GM18508 (cell line): ENCODE data around the gene KCNJ6.
"Not testable (repeated sequence)": the region's sequence is repeated elsewhere in the genome, so short reads cannot be mapped to it uniquely, and the experiment has no call there.

ENCODE experiments used
- ATAC-seq: cut with Tn5 transposase; IDR thresholded peaks from one replicate; pipeline ENCODE4 v1.9.1; 2021; ENCODE audit warnings: moderate number of reproducible peaks; ENCODE audit not compliant: insufficient read depth, unreplicated experiment

KCNJ6 gene

DNA sequence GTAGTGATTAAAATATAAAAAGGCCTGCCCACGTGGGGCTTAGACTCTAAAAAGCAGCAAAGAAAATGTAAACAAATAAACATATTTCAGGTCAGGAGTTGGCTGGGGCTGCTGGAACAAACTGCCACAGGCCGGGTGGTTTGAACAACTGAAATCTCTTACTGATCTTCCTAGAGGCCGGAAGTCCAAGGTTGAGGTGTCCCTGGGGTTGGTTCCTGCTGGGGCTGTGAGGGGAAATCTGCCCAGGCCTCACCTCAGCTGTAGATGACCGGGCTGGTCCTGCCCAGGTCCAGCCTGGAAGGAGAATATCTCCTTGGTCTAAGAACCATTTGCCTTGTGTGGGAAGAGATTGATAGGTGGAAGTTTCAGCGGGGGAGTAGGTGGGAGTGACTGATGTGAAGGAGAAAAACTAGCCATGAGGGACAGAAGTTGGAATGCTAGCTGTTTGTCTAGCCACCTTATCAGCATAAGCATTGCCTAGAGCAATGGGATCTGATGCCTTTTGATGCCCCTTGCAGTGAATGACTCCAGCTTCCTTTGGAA is 328.6 kb downstream of the KCNJ6 start:
- ATAC-seq, result no peak

DNA sequence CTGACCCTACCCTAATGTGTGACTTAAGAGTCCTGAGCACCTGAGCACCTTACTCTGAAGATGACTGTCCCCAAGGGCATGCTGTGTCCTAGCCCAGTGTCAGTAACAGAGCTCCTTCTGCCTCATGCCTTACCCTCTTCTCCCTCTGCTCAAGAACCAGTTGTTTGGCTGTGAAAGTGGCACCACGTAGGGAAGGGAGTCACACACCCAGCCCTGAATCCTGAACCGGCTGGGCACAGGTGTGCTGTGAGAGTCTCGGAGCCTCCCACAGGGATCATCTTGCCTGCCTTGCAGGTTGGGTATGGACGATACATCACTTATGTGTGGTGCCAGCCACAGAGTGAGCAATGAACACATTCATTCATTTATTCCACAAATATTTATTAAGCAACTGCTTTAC is 329.1 kb downstream of the KCNJ6 start:
- no peak for ATAC-seq

DNA sequence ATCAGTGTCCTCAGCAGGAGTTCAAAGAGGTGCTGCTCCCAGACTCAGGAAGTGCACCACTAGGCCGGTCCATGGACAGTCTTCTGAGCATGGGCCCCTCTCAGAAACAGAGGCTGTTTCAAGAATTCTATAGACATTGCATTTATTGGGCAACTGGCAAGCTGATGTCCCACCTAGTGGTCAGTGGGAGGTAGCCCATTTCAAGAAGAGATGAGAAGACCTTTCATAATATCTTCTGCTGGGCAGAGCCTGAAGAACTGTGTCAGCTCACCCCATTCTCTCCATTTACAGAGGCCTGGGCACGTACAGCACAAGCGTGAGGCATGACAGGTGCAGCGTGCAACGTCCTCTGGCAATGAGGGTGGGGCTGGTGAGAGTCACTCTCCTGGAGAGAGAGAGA is 333.7 kb downstream of the KCNJ6 start:
- no peak for ATAC-seq

DNA sequence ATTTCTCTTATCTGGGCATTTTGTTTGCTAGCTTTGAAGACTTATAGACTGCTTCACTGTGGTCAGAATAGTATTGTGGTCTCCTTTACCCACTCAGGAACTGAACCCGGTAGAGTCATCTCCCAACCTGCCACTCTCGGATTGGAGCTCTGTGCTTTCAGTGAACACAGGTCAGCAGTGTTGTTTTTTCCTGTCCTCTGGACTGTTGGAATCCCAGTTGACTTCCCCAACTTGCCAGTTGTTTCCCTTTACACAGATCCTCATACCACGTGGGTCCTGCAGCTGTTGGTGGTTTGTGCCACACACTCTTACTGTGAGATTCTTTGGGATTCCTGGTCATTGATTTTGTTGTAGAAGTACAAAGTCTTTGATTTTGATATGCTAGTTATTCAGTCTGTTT is 335.6 kb downstream of the KCNJ6 start:
- ATAC-seq, result no peak

DNA sequence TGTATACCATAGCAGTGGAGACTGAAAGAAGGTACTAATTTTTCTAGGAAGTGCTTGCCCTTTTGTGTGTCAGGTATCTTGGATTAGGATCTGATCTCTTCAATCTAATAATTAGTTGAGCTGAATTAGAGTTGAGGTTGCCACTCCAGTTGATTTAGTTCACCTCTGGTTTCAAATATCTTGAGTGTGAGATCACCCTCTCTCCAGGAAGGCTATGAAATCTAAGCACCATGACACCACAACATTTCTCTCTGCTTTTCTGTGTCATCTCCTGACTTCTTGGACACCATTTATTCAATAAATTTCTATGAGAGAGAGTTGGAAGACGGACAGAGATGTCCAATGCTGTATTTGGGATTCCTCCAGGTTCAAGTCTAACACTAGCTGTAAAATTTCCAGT is 336.9 kb downstream of the KCNJ6 start:
- ATAC-seq, result no peak

DNA sequence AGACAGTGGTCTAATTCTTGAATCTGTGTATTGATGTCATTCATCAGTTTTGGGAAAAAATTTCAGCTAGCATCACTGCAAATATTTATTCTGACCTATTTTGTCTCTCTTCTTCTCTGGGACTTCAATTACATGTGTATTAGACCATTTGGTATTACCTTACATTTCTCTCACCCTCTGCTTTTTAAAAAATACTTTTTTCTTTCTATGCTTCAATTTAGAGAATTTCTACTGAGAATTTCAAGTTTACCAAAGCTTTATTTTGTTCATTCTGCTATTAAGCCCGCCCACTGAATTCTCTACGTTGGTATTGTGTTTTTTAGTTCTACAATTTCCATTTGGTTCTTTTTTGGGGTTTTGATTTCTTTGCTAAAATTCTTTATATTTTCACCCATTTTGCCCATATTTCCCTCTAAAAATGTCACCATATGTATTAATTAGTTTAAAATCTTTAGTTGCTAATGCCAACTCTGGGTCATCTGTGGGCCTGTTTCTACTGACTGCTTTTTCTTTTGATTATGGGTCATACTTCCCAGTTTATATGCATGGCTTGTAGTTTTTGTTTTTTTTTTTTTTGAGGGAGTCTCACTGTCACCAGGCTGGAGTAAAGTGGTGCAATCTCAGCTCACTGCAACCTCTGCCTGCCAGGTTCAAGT is 337.7 kb downstream of the KCNJ6 start:
- no peak for ATAC-seq

DNA sequence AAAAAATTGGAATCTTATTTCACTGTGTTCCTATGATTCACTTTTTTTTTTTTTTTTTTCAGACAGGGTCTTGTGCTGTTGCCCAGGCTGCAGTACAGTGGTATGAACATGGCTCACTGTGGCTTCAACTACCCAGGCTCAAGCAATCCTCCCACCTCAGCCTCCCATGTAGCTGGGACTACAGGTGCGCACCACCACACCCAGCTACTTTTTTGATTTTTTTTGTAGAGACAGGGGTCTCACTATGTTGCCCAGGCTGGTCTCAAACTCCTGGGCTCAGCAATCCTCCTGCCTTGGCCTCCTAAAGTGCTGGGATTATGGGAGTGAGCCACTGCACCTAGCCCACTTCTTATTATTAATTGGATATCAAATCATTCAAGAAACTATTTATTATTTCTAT is 339.3 kb downstream of the KCNJ6 start:
- ATAC-seq, result not testable (repeated sequence)

DNA sequence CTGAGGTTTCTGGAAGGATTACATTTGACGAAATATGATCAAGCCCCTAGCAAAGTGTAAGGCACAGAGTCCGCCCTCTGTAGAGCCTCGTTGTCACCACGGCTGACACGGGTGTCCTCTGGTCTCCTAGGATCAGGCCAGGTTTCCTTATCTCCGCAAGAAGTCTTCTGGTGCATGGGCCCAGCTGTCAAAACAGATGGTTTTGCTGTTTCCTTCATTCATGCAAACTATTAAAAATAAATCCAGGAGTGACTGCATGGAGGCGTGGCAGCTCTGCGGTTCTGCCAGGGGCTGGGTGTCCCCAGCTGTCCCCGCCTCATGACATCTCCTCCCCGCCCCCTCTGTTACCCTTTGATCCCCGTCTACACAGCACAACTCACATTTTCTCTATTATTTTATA is 340.7 kb downstream of the KCNJ6 start:
- ATAC-seq, result no peak

DNA sequence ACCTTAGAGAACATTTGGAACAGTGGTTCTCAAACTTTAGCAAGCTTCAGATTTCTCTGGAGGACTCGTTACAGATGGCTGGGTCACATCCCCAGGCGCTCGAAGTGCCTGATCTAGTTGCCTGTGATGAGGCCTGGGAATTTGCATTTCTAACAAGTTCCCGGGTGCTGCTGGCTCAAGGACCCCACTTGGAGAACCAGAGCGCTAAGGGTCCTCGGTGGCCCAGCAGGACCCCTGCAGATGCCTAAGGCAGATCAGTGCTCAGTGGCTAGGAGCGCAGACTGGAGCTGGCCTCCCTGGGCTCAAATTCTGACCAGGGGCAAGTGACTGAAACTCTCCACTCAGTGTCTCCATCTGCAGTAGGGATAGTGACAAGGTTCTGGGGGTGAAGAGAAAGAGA is 341.5 kb downstream of the KCNJ6 start:
- ATAC-seq, result no peak

DNA sequence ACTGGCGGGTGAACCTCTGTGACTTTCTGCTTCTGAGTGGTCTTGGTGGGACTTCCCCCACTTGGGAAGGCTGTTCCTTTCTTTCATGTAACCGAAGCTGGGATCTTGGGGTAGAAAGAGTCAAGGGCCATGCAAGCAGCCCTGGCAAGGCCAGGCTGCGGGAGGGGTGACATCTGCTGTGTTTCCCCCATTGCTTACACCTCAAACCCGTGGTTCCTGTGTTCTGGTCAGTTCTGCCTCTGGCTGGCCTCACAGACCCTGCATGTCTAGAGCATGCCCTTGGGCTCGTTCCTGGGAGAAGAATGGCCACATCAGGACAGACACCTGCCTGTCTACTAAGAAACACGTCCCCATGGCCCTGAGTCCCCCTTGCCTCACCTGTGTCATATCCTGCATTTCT is 341.9 kb downstream of the KCNJ6 start:
- no peak for ATAC-seq

DNA sequence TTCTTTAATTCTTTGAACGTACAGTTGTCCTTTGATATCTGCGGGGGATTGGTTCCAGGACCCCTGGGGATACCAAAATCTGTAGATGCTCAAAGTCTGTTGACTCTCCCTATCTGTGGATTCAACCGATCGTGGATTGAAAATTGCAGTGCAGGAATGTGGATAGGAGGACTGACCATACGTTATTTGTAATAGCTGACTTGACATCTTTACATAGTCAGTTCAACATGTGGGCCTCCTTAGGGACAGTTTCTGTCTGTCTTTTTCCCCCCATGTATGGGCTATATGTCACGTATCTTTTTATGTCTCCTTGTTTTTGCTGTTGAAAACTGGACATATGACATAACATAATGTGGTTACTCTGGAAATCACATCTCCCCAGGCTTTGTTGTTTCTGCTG is 344.8 kb downstream of the KCNJ6 start:
- ATAC-seq, result no peak

DNA sequence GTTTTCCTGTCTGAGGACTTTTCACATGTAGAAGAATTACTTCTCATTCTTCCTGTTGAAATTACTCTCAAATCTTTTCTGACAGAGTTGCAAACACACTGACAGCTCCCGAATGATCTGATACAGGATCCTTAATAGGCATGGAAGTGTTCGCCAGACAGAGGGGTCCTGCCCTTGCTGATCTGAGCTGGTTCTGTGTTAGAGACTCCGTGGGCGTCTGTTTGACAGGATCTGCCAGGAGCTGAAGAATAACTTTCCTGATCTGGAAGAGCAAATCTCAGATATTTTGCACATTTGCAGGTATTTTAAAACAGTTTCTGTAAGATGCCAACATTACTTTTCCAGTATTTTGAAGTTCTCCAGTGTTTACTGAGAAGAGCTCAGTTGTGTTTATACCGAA is 347.3 kb downstream of the KCNJ6 start:
- no peak for ATAC-seq

DNA sequence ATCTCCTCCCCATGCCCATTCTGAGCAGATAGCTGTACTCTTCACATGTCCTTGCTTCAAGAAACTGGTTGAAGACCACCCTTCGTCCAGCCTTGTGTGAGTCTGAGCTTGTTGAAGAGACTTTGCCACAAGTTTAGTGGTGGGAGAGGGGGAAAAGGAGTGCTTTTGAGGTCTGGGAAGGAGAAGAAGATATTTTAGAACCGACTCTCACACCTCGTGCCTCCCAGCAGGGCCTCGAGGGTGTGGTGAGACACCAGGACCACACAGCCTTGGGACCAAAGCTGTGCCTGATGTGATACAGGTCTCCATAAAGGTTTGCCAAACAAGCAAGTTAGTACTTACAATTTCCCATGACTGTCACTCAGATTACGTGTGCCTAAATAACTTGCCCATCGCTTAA is 347.8 kb downstream of the KCNJ6 start:
- no peak for ATAC-seq

DNA sequence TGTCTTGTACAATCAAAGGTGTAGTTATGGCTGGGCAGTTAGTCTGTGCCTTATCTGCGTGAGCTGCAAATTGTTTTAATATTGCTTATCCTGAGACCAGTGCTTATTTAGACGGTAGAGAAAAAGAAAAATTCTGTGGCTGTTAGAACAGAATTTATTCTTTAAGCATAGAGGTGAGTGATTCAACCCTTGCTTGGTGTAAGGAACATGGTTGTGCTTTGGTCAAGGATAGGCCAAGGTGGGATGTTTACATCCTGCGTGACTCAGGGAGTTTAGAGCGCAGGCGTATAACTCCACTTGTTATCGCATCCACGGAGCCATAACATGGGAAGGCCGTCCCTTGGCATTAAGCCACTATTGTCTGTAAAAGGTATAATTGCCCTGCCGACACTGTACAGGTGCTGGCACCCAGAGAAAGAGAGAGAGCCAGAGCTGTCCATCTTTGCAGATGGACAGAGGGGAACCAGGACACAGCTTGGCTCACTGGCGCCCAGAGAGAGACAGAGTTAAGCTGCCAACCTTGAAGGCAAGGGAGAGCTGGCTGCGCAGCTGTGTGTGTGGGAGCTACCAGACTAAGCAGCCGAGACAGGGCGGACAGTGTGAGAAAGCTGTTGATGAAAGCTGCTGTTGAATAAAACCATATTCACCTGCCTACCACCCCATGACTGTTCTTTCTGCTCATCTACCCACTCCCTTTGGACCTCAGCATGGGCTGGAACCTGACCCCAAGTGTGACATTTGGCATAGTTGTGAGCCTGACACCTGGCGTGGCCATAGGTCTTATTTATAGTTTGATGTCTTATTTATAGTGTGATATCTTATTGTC is 349.3 kb downstream of the KCNJ6 start:
- ATAC-seq, result no peak

DNA sequence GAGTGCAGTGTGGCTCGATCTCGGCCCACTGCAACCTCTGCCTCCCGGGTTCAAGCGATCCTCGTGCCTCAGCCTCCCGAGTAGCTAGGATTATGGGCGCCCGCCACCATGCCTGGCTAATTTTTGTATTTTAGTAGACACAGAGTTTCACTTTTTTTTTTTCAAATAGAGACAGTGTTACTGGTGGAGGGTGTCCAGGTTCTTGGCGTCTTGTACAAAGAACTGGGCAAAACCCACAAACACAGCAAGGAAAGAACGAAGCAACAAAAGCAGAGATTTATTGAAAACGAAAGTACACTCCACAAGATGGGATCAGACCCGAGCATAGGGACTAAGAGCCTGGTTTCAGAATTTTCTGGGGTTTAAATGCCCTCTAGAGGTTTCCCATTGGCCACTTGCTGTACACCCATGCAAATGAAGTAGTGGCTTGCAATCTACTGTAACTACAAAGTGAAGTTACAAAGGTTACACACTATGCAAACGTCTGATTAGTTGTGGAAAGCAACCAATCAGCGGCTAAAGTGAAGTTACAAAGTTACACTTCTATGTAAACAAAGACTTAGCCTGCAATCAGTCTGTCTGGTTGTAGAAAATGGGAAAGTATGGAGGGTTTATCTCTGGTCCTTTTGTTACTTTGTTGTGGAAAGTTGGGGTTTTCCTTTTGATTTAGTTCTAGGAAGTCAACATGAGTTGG is 350.6 kb downstream of the KCNJ6 start:
- ATAC-seq, result no peak

DNA sequence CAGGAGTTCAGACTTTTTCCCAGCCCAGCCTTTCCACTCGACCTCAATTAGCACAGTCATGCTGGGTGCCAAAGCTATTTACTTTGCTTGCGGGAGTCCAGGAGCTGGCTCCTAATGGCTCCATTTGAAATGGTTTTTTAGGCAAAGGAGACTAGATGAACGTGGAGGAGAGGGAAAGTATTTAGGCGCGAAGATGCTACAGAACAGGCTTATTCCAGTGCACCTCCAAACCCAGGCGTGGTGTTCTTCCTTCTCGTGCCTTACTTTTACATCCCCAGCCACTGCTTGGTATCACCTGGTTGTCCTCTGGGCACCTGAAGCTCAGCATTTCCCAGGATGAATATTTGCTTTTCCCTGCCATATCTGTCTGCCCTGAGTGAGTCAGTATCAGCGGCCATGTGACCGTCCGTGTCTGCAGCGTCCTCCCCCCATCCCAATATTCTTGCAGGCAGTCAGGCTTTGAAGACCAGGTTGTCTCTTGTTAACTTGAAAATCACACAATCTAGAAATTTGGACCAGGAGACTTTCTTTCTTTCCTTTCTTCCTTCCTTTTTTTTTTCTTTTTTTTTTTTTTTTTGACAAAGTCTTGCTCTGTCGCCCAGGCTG is 351.2 kb downstream of the KCNJ6 start:
- peak; percentile 1 for ATAC-seq

DNA sequence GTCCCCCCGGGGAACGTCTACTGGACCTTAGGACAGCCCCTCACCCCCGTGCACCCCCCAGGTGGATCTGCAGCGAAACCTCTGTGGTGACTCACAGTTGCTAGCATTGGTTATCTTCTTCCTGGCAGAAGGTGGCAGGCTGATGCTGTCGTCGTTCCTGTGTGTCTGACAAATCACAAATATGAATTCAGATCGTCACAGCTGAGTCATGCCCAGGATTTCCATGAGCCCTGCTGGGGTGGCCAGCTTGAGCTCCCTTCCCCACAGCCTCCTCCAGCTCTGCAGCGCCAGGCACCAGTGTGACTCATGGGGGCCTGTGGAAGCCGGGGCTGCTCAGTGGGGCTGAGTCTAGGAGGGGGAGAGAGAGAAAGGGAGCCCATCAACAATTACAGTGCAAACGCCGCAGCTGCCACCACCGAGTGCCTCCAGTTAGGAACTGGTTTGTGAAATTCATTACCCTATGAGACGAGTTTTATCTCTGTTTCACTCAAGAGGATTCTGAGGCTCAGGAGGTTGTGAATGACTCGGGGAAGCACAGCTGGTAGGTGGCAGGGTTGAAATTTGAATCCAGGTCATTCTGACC is 351.8 kb downstream of the KCNJ6 start:
- ATAC-seq, result peak; percentile 34

DNA sequence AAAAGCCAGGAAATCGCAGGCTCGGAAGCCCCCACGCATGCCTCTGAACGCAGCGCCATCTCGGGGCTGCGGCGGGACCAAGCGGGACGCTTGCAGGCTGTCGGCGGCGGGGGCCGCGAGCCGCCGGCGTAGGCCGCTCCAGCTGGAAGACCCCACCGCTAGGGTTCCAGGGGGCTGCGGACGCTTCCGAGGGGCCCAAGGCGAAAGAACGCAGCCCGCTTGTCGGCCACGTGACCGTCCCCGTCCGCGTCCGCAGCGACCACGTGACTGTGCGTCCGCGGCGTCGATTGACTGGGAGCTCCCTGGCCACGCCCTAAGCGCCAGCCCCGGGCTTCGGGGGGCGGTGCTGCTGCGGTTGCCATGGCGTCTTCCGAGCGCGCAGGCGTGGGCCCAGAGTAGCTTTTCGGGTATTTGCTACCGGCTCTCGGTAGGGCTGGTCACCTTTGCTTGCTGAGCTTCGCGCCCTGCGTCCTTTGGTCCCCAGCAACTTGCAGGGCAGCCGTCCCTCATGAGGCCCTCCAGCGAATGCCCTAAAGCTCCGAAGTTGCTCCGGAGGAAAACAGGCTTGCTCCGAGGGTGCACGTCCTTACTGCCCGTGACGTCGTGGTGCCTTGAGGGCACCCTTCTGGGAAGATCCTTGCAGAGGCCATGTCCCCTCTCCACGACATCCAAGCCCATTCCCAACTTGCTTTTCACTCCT is 352.5 kb downstream of the KCNJ6 start:
- ATAC-seq, result peak; percentile 52

DNA sequence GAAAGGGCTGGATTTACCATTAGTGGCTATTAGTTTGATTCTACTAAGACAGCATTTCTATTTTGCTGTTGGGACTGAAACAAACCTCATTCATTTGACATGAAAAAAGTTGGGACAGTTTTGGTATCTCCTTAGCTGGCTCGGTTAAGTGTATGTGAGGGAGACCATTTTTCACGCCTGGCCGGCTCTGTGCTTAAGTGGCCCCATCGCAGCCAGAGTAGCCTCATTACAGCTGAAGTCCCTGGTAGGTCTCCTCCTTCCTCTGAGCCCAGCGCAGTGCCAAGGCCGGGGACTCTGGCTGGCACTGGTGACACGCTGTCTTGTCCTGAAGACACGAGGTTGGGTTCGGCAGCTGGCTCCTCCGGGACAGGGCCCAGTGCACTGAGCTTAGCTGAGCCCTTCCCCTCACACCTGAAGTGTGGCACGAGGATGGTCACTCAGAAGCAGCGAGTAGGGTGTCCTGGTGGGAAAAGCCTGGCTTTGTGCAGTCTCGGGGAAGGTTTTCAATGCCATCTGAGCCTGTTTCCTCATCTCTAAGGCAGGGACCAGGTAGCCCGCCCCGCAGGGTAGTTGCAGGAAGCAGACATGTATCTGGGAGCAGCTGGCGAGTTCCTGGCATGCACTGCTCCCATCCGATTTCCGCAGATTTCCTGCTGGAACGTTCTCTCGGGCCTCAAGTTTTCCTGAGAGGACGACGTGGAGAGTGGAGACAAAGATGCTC is 353.2 kb downstream of the KCNJ6 start:
- ATAC-seq, result no peak
